ENCODE results near the gene KDM4C. TPM values are rescaled to one million over a fixed set of nuclear protein-coding genes. Genes with fewer than 3 reads are reported as not detected.

KDM4C gene
- total and polyA plus RNA-seq, 2 of the 4 experiments (the other 2 are of a cell fraction), result 11.8 to 23.8 TPM

- no TSS peak for BruUV-seq (replicated peaks)
These were observed 45.7 kb upstream of the KDM4C start for GRCh38 chr9:6712041-6712440.

More at GRCh38 chr9:6712041-6712440, 45.7 kb upstream of the KDM4C start:
- 83% methylated on average over 1 of the region's 3 CpGs; no CpG with 5 or more reads in 1 of the 2 experiments for WGBS, 2 experiments (ENCODE audit: extremely low coverage in 2 of 2, insufficient read length in 1 of 2)
- intact Hi-C loops (cut with micrococcal nuclease), result no loop called here
- H4K5ac ChIP-seq (ENCODE audit: low read depth, low read length), result no peak overlapping the region
- no peak overlapping the region for H3K18ac ChIP-seq (ENCODE audit: low read depth, low read length)
- H3K4ac ChIP-seq (ENCODE audit: low read depth, low read length), result no peak overlapping the region
- ChIA-PET POLR2A (ENCODE audit: unreplicated experiment) (interaction anchor here (0.7 kb wide), 1 partner anchor 46 kb away, joined by 3 read pairs; the partner anchor contains the start of gene KDM4C), CTCF (no interaction called here)
- H3K36me3 ChIP-seq (ENCODE audit: control insufficient read depth, insufficient read depth, low read length), result no peaks in the 10 kb centered on the region
- H3K79me1 ChIP-seq (ENCODE audit: low read depth in 1 of 2, low read length in 2 of 2), result no peaks in the 10 kb centered on the region
- H3K27me3 ChIP-seq (ENCODE audit: control insufficient read depth, insufficient read depth, low read length), result no peaks in the 10 kb centered on the region
- H3K9ac ChIP-seq (ENCODE audit: low read depth, low read length), result no peak overlapping the region
- H3K4me3 ChIP-seq (ENCODE audit: insufficient read depth, low read depth, low read length), result no peak overlapping the region
- H4K8ac ChIP-seq (ENCODE audit: low read depth in 2 of 2, low read length in 2 of 2), result no peak overlapping the region
- H3K9me1 ChIP-seq (ENCODE audit: insufficient read depth, low read length), result peaks cover 5% of the 10 kb centered on the region; the same call in 1 of the 2 replicates
- no peak overlapping the region for H2AK9ac ChIP-seq (replicated peaks; ENCODE audit: low read depth, low read length, poor library complexity)
- H3K23ac ChIP-seq (ENCODE audit: low read depth, low read length), result no peak overlapping the region
- in situ Hi-C loops (cut with MboI; ENCODE audit: low sequenced_read_pairs), result no loop called here
- H2BK15ac ChIP-seq (ENCODE audit: low read depth, low read length), result no peak overlapping the region
- H3K4me1 ChIP-seq (ENCODE audit: control insufficient read depth, insufficient read depth, low read length), result peaks cover 2% of the 10 kb centered on the region; the same call in 1 of the 2 replicates
- no peak overlapping the region for H3K27ac ChIP-seq (ENCODE audit: insufficient read depth, low read length)
- H2BK120ac ChIP-seq (ENCODE audit: low read depth, low read length), result no peak overlapping the region
- no peak overlapping the region for H3K14ac ChIP-seq (replicated peaks; ENCODE audit: low read depth, low read length)
- no peak overlapping the region; the same call in 1 of the 2 replicates for H3K4me2 ChIP-seq (ENCODE audit: low read depth, low read length)
- no peaks in the 10 kb centered on the region for H3K9me3 ChIP-seq (ENCODE audit: control insufficient read depth, insufficient read depth, low read length)
- H2AK5ac ChIP-seq (ENCODE audit: low read depth, low read length), result no peak overlapping the region
- H2AFZ ChIP-seq (replicated peaks; ENCODE audit: low read length, poor library complexity), result no peak overlapping the region
- H2BK5ac ChIP-seq (ENCODE audit: low read depth, low read length, poor library complexity, severe bottlenecking), result no peak overlapping the region
- no peak overlapping the region for H2BK20ac ChIP-seq (ENCODE audit: low read depth, low read length)
- H4K91ac ChIP-seq (ENCODE audit: insufficient read depth, low read depth, low read length), result no peak overlapping the region
- H3K56ac ChIP-seq (ENCODE audit: extremely low read depth, insufficient read depth, low read length), result no peak overlapping the region
- DNase-seq (no peak), ATAC-seq (ENCODE audit: low read depth) (no peak)
- no peaks in the 10 kb centered on the region for H4K20me1 ChIP-seq (ENCODE audit: insufficient read depth, low read length)
- dilution Hi-C loops (cut with HindIII; ENCODE audit: low sequenced_read_pairs, unreplicated experiment), result no loop called here
- TF ChIP-seq RFX5 (IDR thresholded peaks at IDR 0.05; ENCODE audit: low read depth, low read length) (no peak), MAFK (IDR thresholded peaks at IDR 0.05; ENCODE audit: low read depth, low read length) (no peak), CHD1 (IDR thresholded peaks at IDR 0.05; ENCODE audit: low read depth, low read length) (no peak), BHLHE40 (IDR thresholded peaks at IDR 0.05; ENCODE audit: low read depth, low read length) (no peak), RCOR1 (IDR thresholded peaks at IDR 0.05; ENCODE audit: insufficient replicate concordance, low read length) (no peak), CEBPB (IDR thresholded peaks at IDR 0.05; ENCODE audit: low read depth, low read length) (no peak), POLR2A (IDR thresholded peaks at IDR 0.05; ENCODE audit: low read depth, low read length) (no peak), MXI1 (IDR thresholded peaks at IDR 0.05; ENCODE audit: borderline replicate concordance, low read depth, low read length) (no peak), NFE2L2 (IDR thresholded peaks at IDR 0.05; ENCODE audit: low read depth, low read length) (no peak), RAD21 (IDR thresholded peaks at IDR 0.05; ENCODE audit: low read length) (no peak), MAZ (IDR thresholded peaks at IDR 0.05; ENCODE audit: borderline replicate concordance, low read depth, low read length) (no peak), SMC3 (IDR thresholded peaks at IDR 0.05; ENCODE audit: low read depth, low read length) (no peak), ELK1 (IDR thresholded peaks at IDR 0.05; ENCODE audit: borderline replicate concordance, low read depth, low read length) (no peak), FOS (IDR thresholded peaks at IDR 0.05; ENCODE audit: low read depth, low read length) (no peak)
- TF ChIP-seq, protein P1, sequence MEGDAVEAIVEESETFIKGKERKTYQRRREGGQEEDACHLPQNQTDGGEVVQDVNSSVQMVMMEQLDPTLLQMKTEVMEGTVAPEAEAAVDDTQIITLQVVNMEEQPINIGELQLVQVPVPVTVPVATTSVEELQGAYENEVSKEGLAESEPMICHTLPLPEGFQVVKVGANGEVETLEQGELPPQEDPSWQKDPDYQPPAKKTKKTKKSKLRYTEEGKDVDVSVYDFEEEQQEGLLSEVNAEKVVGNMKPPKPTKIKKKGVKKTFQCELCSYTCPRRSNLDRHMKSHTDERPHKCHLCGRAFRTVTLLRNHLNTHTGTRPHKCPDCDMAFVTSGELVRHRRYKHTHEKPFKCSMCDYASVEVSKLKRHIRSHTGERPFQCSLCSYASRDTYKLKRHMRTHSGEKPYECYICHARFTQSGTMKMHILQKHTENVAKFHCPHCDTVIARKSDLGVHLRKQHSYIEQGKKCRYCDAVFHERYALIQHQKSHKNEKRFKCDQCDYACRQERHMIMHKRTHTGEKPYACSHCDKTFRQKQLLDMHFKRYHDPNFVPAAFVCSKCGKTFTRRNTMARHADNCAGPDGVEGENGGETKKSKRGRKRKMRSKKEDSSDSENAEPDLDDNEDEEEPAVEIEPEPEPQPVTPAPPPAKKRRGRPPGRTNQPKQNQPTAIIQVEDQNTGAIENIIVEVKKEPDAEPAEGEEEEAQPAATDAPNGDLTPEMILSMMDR (conservative IDR thresholded peaks at IDR 0.05; ENCODE audit: low read depth, low read length), result no peak
- TF ChIP-seq, protein P2, sequence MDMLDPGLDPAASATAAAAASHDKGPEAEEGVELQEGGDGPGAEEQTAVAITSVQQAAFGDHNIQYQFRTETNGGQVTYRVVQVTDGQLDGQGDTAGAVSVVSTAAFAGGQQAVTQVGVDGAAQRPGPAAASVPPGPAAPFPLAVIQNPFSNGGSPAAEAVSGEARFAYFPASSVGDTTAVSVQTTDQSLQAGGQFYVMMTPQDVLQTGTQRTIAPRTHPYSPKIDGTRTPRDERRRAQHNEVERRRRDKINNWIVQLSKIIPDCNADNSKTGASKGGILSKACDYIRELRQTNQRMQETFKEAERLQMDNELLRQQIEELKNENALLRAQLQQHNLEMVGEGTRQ (IDR thresholded peaks at IDR 0.05; ENCODE audit: low read depth, low read length), result no peak
